ENCODE data around the gene ZNF277. TPM values are rescaled to one million over a fixed set of nuclear protein-coding genes. Genes with fewer than 3 reads are reported as not detected.
A peak's percentile ranks its signal among the peaks of the same experiment; 100 is the strongest.
"Not testable (repeated sequence)": the region's sequence is repeated elsewhere in the genome, so short reads cannot be mapped to it uniquely, and the experiment has no call there.

ZNF277 gene
- total RNA-seq, 1 donor from 2014 or later, result 19.0 TPM

- no peak for TF ChIP-seq CTCF (conservative IDR thresholded peaks at IDR 0.05; ENCODE audit: low read depth, low read length)
Observed at GRCh38 chr7:112377593-112377992, 171.1 kb downstream of the ZNF277 start.

GRCh38 chr7:112381311-112382091 is 175.0 kb downstream of the ZNF277 start:
- TF ChIP-seq CTCF (conservative IDR thresholded peaks at IDR 0.05; ENCODE audit: low read depth, low read length), result no peak
- H3K4me3 ChIP-seq (ENCODE audit: low read depth, low read length), result no peak overlapping the region

More at GRCh38 chr7:112377593-112377992, 171.1 kb downstream of the ZNF277 start:
- H3K4me3 ChIP-seq (ENCODE audit: low read depth, low read length), result no peak overlapping the region
- DNase-seq (ENCODE audit: low read depth), result no peak

DNA sequence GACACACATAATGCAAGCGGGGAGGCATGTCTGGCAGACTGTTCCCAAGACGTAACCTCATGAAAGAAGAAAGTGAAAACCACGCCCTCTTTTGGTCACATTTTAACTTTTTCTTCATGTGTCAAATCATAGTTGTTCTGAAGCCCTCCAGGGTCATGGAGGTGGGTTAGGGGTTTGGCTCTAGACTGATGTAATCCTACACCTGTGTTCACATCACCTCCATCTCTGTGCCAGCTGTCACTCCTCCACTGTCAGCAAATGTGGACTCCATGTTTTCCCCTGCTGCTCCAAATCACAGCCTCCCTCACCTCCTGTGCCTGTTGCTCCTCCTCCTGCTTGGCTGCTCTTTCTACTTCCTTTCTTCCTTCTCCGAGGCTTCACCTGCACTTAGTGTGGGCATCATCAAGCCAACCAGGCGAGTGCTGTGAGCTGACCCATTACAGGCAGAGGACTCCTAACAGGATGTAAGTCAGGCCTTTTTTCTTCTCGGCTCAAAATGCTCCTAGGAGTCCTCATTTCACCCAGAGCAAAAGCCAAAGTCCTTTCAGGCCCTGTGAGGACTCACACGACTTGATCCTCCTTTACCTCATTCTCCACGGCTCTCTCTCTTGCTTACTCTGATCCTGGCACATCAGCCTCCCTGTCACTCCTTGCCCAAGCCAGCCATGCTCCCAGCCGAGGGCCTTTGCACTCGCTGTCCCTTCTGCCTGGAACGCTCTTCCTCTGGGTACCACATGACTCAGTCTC is 177.3 kb downstream of the ZNF277 start:
- H3K4me3 ChIP-seq (ENCODE audit: low read depth, low read length), result no peak overlapping the region
- no peak for DNase-seq (ENCODE audit: low read depth)
- TF ChIP-seq CTCF (conservative IDR thresholded peaks at IDR 0.05; ENCODE audit: low read depth, low read length), result no peak

More at GRCh38 chr7:112381311-112382091, 175.0 kb downstream of the ZNF277 start:
- no peak for DNase-seq (ENCODE audit: low read depth)

- DNase-seq (ENCODE audit: low read depth), result no peak
- H3K4me3 ChIP-seq (ENCODE audit: low read depth, low read length), result no peak overlapping the region
- TF ChIP-seq CTCF (conservative IDR thresholded peaks at IDR 0.05; ENCODE audit: low read depth, low read length), result no peak
Observed at GRCh38 chr7:112385516-112385915, 179.0 kb downstream of the ZNF277 start.

DNA sequence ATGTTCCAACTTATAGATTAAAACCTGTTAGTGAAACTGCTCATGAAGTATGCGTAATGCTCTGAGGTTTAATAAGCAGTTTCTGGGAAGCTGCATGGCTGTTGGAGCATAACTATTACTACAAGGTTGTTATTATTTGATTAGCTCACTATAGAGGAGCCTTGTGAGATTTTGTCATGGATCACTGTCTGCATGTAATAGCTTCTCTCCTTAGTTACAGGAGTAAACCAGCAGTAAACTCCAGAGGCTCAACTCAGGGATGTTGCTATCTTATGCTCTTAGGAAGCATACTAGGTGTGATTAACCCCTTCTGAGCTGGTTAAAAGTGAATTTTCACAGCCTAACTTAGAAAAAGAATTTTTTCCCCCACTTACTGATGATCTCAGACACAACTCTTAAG is 180.1 kb downstream of the ZNF277 start:
- no peak overlapping the region for H3K4me3 ChIP-seq (ENCODE audit: low read depth, low read length)
- TF ChIP-seq CTCF (conservative IDR thresholded peaks at IDR 0.05; ENCODE audit: low read depth, low read length), result no peak
- peak; percentile 93 for DNase-seq (ENCODE audit: low read depth)

DNA sequence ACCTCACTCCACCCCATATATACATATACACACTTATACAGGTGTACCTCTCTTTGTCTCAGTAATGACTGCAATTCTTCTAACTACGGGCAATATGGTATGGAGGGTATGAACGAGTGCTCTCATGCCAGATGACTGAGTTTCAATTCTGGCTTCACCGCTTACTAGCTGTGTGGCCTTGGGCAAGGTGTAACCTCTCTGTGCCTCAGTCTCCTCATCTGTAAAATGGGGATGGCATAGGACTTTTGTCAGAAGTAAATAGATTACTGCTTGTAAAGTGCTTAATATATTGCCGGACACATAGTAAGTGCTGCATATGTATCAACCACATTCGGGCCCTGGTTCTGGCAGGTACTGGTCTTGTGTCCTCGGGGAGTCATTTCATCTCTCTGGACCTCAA is 183.7 kb downstream of the ZNF277 start:
- DNase-seq (ENCODE audit: low read depth), result no peak
- no peak overlapping the region for H3K4me3 ChIP-seq (ENCODE audit: low read depth, low read length)
- no peak for TF ChIP-seq CTCF (conservative IDR thresholded peaks at IDR 0.05; ENCODE audit: low read depth, low read length)

GRCh38 chr7:112391079-112391821 is 184.8 kb downstream of the ZNF277 start:
- not testable (repeated sequence) for DNase-seq (ENCODE audit: low read depth)
- H3K4me3 ChIP-seq (ENCODE audit: low read depth, low read length), result peak overlapping the region; percentile 68

DNA sequence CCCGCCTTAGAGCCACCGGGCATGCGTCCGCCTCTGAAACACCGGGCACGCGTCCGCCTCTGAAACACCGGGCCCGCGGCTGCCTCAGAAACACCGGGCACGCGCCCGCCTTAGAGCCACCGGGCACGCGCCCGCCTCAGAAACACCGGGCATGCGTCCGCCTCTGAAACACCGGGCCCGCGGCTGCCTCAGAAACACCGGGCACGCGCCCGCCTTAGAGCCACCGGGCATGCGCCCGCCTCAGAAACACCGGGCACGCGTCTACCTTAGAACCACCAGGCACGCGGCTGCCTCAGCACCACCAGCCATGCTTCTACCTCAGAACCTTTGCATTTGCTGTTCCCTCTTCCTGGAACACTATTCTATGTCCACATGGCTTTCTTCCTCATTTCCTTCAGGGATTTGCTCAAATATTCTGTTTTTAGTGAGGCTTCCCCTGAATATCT is 185.4 kb downstream of the ZNF277 start:
- not testable (repeated sequence) for DNase-seq (ENCODE audit: low read depth)
- H3K4me3 ChIP-seq (ENCODE audit: low read depth, low read length), result peak overlapping the region; percentile 68
